Measurements from ENCODE around the gene TMC3. TPM values are rescaled to one million over a fixed set of nuclear protein-coding genes. Genes with fewer than 3 reads are reported as not detected.

TMC3 gene
- total RNA-seq, 3 donors from 2014 or later (not counting 1 experiment from before 2014, with no cell fraction given), result not detected

DNA sequence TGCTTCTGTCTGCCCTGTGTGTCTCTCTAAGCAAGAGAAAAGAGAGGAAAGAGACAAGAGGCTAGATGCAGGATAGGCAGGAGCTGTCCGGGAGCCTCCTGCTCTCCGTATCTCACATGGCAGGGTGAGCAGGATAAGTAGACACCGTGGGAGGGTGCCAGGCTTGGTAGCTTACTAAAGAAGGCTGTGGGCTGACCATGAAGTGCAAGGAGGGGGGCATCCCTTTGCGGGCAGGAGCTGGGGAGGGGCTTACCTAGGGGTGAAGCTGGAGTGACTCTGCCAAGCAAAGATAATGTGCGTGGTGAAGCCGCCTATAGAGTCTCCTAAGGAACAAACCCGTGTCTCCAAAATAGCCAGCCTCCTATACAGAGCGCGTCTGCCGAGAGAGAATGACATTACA is 33.7 kb upstream of the TMC3 start:
- Histone ChIP-seq H3K4me3 (ENCODE audit: low read length) (no peak overlapping the region), H3K36me3 (ENCODE audit: control insufficient read depth, insufficient read depth, low read length) (no peaks in the 10 kb centered on the region), H3K4me1 (ENCODE audit: control insufficient read depth, insufficient read depth, low read length) (no peaks in the 10 kb centered on the region), H3K27me3 (ENCODE audit: control insufficient read depth, insufficient read depth, low read length) (no peaks in the 10 kb centered on the region), H3K9me3 (ENCODE audit: control insufficient read depth, insufficient read depth, low read length) (peaks cover 3% of the 10 kb centered on the region), H3K27ac (ENCODE audit: low read length) (no peak overlapping the region)
- intact Hi-C loops (cut with micrococcal nuclease), result loop anchor here (10.0 kb wide), 1 partner anchor 63 kb away; no protein-coding TSS in a partner anchor
- ATAC-seq (no peak), DNase-seq (no peak)
- Mint-ChIP-seq H3K4me1 (peaks cover 8% of the 10 kb centered on the region in 2 donors), H3K27me3 (ENCODE audit: low read depth in 2 of 2) (peaks cover 23 to 30% of the 10 kb centered on the region in 2 donors), H3K4me3 (no peak overlapping the region), H3K36me3 (no peaks in the 10 kb centered on the region), H3K9me3 (no peaks in the 10 kb centered on the region), H3K27ac (no peak overlapping the region)
- TF ChIP-seq CTCF (IDR thresholded peaks at IDR 0.05), result no peak
- WGBS (ENCODE audit: insufficient coverage), result 69% methylated on average over 9 of the region's 10 CpGs

- H3K4me1 Mint-ChIP-seq, result peaks cover 8% of the 10 kb centered on the region in 2 donors
- Histone ChIP-seq H3K4me1 (ENCODE audit: control insufficient read depth, insufficient read depth, low read length) (no peaks in the 10 kb centered on the region), H3K27me3 (ENCODE audit: control insufficient read depth, insufficient read depth, low read length) (no peaks in the 10 kb centered on the region), H3K36me3 (ENCODE audit: control insufficient read depth, insufficient read depth, low read length) (no peaks in the 10 kb centered on the region), H3K27ac (ENCODE audit: low read length) (no peak overlapping the region), H3K4me3 (ENCODE audit: low read length) (no peak overlapping the region), H3K9me3 (ENCODE audit: control insufficient read depth, insufficient read depth, low read length) (peaks cover 3% of the 10 kb centered on the region)
- H3K27me3 Mint-ChIP-seq (ENCODE audit: low read depth in 2 of 2), result peaks cover 23 to 30% of the 10 kb centered on the region in 2 donors
- DNase-seq, result no peak
- no peaks in the 10 kb centered on the region for H3K36me3 Mint-ChIP-seq
- no peak for ATAC-seq
- WGBS (ENCODE audit: insufficient coverage), result 65% methylated on average over 1 of the region's 1 CpG
- no peak for TF ChIP-seq CTCF (IDR thresholded peaks at IDR 0.05)
- no peak overlapping the region for H3K4me3 Mint-ChIP-seq
- H3K9me3 Mint-ChIP-seq, result no peaks in the 10 kb centered on the region
- H3K27ac Mint-ChIP-seq, result no peak overlapping the region
- intact Hi-C loops (cut with micrococcal nuclease), result loop anchor here (10.0 kb wide), 1 partner anchor 62 kb away; no protein-coding TSS in a partner anchor
Measured at GRCh38 chr15:81407176-81407575, 33.2 kb upstream of the TMC3 start.

DNA sequence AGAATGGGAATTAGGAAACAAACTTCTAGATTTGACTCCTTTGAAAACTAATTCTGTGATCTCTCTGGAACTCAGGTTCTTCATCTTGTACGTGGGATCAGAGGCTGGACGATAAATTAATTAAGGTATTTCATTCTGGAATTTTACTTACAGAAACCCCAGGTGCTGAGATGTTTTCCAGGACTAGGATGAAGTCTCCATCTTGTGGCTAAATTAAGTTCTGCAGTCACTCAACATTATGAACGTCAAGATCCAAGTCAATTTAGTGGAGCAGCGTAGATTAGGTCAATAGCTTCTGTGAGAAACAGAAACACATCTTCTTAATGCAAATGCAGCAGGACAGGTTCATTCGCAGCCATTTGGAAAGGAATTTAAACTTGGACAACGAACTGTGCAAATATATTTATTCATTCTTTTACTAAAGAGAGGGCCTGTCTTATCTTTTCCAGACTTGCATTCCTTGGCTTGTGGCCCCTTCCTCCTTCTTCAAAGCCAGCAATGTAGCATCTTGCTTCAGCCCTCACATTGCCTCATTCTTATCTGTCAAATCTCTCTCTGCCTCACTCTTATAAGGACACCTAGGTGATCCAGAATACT is 26.7 kb upstream of the TMC3 start:
- no peaks in the 10 kb centered on the region for H3K27me3 ChIP-seq (ENCODE audit: control insufficient read depth, insufficient read depth, low read length)
- Mint-ChIP-seq H3K27me3 (ENCODE audit: low read depth in 2 of 2) (peaks cover 0 to 6% of the 10 kb centered on the region in 2 donors), H3K36me3 (no peaks in the 10 kb centered on the region), H3K4me3 (no peak overlapping the region), H3K27ac (no peak overlapping the region), H3K4me1 (no peaks in the 10 kb centered on the region), H3K9me3 (no peaks in the 10 kb centered on the region)
- H3K4me1 ChIP-seq (ENCODE audit: control insufficient read depth, insufficient read depth, low read length), result no peaks in the 10 kb centered on the region
- TF ChIP-seq CTCF (IDR thresholded peaks at IDR 0.05), result peak; percentile 70
- H3K27ac ChIP-seq (ENCODE audit: low read length), result no peak overlapping the region
- no peaks in the 10 kb centered on the region for H3K36me3 ChIP-seq (ENCODE audit: control insufficient read depth, insufficient read depth, low read length)
- intact Hi-C loops (cut with micrococcal nuclease), result loop anchor here (1.0 to 10.0 kb wide), 2 partner anchors 56 to 125 kb away; no protein-coding TSS in a partner anchor
- H3K4me3 ChIP-seq (ENCODE audit: low read length), result no peak overlapping the region
- DNase-seq, result peak in 1 of 2 donors; percentile 78
- 38% methylated on average over 5 of the region's 6 CpGs for WGBS (ENCODE audit: insufficient coverage)
- peak in 1 of 3 donors; percentile 61 for ATAC-seq
- H3K9me3 ChIP-seq (ENCODE audit: control insufficient read depth, insufficient read depth, low read length), result no peaks in the 10 kb centered on the region
